GM19468 (cell line): ENCODE measurements around the gene CYB561A3.
A peak's percentile ranks its signal among the peaks of the same experiment; 100 is the strongest.
"Not testable (repeated sequence)": the region's sequence is repeated elsewhere in the genome, so short reads cannot be mapped to it uniquely, and the experiment has no call there.

Experiments used
- ATAC-seq: cut with Tn5 transposase; IDR thresholded peaks from one replicate; pipeline ENCODE4 v1.9.1; 2021; ENCODE audit warnings: mild to moderate bottlenecking, moderate library complexity, moderate number of reproducible peaks; ENCODE audit not compliant: unreplicated experiment; ENCODE audit errors: extremely low read depth

Gene CYB561A3, protein sequence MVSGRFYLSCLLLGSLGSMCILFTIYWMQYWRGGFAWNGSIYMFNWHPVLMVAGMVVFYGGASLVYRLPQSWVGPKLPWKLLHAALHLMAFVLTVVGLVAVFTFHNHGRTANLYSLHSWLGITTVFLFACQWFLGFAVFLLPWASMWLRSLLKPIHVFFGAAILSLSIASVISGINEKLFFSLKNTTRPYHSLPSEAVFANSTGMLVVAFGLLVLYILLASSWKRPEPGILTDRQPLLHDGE

DNA sequence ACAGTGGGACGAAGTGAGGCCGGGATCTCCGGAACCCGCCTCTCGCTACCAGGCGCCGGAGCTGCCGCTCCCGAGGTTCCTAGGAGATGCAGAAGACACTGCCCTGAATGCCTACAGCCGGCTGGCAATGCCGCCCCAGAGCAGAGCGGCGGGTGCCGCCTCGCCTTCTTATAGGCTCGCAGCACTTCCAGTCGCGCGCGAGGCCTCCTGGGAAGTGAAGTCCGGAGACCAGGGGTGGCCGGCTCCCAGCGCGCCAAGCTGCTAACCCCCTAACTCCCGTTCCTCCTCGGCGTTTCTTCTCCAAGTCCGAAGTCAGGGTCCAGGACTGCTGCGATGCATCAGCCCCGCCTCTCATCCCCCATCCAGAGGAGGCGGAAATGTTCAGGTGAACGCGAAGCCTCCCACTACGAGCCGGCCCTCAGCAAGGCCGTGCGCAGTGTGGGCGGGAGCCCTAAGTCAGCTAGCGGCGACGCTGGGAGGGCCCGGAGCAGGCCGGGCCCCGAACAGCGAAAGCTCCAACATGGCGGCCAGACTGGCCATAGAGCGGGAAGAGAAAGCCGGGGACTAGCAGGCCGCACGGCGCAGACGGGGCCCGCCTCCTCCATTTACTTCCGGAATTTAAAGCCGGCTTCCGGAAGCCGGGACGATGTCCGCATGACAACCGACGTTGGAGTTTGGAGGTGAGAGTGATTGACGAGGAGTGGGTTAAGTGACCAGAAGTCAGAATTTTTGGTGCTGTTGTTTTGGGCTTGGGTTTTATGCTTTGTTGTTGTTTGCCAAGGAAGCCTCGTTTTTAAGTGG is at the start of gene CYB561A3, which contains the start of gene TMEM138:
TSS of gene CYB561A3 (minus strand) at position 142 of the 801 bp plus-strand sequence. CDS start 5,169 bp downstream, outside the sequence.
TSS of gene TMEM138 (plus strand) at position 634 of the 801 bp plus-strand sequence. CDS start 2,017 bp downstream, outside the sequence.
- peak; percentile 57 for ATAC-seq

GRCh38 chr11:61406991-61407728 is 45.5 kb upstream of the CYB561A3 start:
- ATAC-seq, result no peak

GRCh38 chr11:61406067-61406466 is 44.4 kb upstream of the CYB561A3 start:
- ATAC-seq, result no peak

- ATAC-seq, result no peak
Observed at GRCh38 chr11:61404641-61405040, 43.0 kb upstream of the CYB561A3 start.

GRCh38 chr11:61404103-61404502 is 42.4 kb upstream of the CYB561A3 start:
- no peak for ATAC-seq

DNA sequence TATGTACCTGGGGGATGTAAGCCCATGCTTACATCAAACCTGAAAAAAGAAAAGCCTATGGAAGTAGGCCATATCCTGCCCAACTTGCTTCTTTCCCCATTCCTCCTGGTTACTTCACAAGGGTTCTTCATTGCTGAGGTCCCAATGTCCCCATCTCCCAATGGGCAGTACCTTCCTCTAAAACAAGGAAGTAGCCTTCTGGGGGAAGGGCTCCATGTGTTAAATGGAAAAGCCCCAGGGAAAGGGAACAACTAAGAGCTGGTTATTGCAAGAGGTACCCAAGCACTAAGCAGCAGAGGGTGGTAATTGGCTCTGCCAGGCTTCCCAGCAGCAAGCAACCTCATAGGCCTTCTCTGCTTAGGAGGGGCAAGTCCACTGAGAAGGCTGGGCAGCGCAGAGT is 42.0 kb upstream of the CYB561A3 start:
- ATAC-seq, result no peak

DNA sequence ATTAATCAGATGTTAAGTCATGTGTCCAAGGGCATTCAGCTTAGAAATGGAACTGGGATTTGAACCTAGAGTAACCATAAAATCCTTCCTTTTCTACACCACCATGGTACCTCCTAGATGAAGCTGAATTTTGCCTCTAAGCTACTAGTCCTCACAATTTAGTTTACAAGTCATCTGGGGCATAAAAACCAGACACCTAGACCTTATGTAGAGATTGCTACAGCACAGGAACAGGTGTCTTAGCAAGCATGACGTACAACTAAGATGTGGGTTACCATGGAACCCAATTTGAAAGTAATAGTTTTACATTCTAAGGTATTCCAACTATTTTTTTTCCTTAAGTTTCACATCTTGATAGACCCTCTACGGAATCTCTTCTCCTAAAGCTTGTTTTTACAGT is 39.9 kb upstream of the CYB561A3 start:
- ATAC-seq, result no peak

GRCh38 chr11:61401173-61401572 is 39.5 kb upstream of the CYB561A3 start:
- ATAC-seq, result no peak

DNA sequence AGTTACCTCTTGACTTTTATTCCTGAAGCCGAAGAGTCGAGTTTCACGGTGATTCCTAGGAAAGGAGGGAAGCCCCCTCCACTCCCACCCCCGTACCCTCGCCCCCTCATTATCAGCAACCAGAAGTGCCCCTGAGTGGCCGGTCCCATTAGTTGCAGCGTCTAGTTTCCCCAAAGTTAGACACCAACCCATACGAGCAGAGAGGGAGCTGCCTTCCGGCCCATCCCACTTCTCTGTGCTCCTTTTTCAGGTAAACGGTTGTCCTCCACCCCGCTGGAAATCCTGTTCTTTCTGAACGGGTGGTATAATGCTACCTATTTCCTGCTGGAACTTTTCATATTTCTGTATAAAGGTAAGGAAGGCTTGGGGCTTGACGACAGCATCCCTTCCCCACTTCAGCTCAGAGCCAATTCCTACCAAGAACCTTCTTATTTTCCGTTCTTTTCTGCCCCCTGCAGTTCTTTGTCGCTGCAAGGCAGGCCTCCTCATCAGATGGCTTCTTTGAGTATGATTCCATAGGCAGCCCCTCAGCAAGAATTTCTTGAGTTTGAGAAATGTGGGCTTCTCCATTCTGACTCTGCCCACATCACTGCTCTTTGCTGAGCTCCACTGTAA is 31.4 kb upstream of the CYB561A3 start:
- ATAC-seq, result no peak

DNA sequence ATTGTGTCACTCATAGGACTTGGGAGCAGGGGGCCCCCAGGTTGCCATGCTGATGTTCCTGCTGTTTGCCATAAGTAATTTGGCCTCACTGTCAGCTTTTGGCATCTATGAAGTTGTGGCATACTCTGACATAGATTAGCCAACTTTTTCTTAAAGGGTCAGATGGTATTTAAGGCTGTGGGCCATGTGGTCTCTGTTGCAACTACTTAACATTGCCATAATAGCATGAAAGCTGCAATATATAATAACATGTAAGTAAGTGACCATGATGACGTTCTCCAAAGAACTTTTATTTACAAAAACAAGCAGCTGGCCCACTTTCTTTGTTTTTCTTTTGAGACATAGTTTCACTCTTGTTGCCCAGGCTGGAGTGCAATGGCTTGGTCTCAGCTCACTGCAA is 28.5 kb upstream of the CYB561A3 start:
- no peak for ATAC-seq

DNA sequence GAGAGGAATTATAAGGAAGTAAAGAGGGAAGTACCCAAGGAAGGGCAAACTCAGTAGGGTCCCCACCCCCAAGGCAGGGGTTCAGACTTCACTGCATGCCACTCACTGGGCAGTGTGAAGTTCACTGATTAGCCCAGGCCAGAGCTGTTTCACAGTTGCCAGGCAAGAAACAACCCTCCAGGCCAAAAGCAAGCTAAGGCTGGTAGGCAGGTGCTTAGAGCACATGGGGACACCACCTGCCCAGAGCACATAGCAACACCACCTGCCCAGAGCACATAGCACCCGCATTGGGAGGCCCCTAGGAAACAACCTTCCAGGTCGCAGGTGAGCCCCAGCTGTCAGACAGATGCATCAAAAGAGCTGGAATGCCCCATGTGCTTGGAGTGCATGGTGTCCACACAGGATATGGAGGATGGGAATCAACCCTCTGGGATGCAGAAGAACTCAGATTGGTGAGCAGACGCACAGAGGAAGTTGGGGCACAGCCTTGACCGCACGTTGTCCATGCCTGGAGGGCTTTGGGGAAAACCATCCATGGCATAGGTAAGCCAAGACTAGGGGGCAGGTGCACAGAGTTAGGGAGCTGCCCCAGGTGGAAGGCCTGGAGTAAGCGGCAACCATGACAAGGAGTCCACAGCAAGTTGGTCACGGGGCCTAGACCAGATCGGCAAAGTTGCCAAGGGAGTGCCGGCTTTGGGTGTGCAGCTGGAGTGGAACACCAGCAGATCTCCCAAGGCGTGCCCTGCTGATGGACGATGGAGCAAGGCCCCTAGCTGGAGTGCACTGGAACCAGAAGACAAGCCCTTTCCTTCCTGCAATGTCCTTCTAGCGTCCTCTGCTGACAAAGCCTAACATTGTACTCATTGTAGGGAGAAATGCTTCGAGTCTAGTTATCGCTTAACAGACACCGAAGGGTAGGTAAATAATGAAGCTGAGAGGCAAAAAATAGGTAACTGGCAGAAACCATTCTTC is 22.9 kb upstream of the CYB561A3 start:
- ATAC-seq, result no peak

- not testable (repeated sequence) for ATAC-seq
Observed at GRCh38 chr11:61383859-61384258, 22.2 kb upstream of the CYB561A3 start.

- ATAC-seq, result no peak
Observed at GRCh38 chr11:61380884-61381283, 19.2 kb upstream of the CYB561A3 start.

- ATAC-seq, result no peak
Observed at GRCh38 chr11:61378713-61379313, 17.1 kb upstream of the CYB561A3 start.

DNA sequence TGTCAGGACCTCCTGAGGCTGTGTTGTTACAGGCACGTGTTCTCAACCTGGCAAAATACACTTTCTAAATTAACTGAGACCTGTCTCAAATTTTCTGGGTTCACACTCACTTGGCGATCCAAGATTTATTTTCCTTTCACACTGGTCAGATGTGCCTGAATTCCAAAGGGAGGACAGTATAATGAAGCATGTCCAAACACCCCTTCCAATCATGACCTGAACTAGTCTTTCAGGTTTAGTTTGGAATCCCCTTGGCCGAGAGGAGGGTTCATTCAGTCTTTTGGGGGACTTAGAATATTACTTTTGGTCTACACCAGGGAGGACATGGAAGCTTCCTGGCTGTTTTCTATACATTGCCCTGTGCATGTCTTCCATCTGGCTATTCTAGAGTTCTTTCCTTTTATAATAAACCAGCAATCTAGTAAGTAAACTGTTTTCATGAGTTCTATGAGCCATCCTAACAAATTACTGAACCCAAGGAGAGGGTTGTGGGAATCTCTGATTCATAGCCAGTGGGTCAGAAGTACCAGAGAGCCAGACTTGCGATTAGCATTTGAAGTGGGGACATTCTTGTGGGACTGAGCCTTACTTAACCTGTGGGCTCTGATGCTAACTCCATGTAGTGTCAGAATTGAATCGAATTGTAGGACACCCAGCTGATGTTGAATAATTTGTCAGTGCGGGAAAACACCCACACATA is 15.9 kb upstream of the CYB561A3 start:
- ATAC-seq, result no peak

DNA sequence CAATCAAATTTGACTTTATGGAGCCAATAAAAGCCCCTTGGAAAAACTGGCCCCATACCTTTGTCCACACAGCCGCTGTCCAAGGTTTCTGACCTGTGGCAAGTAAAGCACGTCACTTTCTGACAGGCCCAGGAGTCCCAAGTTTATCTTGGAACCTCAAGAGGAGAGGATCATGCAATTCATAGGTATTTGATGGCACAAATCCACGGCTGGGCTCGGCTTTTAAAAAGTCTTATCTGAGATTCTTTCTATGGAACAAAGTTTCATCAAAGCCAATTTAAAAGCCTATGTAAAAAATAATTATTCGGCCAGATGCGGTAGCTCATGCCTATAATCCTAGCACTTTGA is 14.1 kb upstream of the CYB561A3 start:
- no peak for ATAC-seq

DNA sequence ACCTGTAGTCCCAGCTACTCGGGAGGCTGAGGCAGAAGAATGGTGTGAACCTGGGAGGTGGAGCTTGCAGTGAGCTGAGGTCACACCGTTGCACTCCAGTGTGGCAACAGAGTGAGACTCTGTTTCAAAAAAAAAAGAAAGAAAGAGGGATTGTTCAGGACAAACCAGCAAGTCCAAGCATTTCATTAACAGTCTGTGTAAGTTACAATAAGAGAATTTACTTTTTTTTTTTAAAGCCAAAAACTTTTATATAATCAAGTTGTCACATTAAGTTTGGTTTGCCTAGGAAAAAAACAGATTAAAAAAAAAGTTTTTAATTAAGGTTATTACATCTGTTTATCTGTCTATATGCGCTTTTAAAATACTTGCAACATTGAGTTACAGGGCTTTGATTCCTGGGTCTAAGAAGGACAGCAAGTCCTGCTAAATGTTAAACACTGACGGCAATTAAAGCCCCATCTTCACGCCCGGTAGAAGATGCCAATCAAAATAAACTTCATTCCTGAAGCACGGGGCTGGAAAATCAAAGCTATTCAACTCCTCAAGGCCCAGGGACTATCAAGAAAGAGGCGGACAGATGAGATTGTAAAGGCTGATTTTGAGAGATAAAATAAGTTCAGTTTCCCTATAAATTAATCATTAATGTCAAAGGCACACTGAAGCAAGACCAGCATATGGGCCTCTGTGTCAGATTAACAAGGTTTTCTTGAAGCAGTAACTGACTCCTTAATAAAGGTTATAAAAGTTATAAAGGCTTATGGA is 11.2 kb upstream of the CYB561A3 start:
- no peak for ATAC-seq
